Posterior vena cava (tissue), 2 donors: ENCODE data around the gene TESK2. TPM values are rescaled to one million over a fixed set of nuclear protein-coding genes. Genes with fewer than 3 reads are reported as not detected.

Experiments used
- DNase-seq: peaks from one replicate; pipeline ENCODE4 v3.0.0-alpha.2; 2020; ENCODE audit warnings: low spot score
- intact Hi-C, 2 donors: fragments of 100-400 bp; cut with DNase I; formaldehyde crosslinking; loops; one replicate each; pipeline versions ENCODE4 v1.14.1 to v1.14.2; 2022 to 2023
- total RNA-seq, 2 donors: library from RNA; stranded (reverse); fragmentation: NEBNext Ultra II Directional; extraction: Animal tissue kit (Norgen Biotek cat#: 25700); gene quantifications; one replicate each; pipeline ENCODE4 v1.2.1, GENCODE V29; 2021
- donor health status: DM: yes; HTN: yes; CAD: no.
- donor health status: DM: yes; HTN: yes; CAD: no.

TESK2 gene
- total RNA-seq, 2 donors from 2014 or later: 2.8 to 3.0 TPM

DNA sequence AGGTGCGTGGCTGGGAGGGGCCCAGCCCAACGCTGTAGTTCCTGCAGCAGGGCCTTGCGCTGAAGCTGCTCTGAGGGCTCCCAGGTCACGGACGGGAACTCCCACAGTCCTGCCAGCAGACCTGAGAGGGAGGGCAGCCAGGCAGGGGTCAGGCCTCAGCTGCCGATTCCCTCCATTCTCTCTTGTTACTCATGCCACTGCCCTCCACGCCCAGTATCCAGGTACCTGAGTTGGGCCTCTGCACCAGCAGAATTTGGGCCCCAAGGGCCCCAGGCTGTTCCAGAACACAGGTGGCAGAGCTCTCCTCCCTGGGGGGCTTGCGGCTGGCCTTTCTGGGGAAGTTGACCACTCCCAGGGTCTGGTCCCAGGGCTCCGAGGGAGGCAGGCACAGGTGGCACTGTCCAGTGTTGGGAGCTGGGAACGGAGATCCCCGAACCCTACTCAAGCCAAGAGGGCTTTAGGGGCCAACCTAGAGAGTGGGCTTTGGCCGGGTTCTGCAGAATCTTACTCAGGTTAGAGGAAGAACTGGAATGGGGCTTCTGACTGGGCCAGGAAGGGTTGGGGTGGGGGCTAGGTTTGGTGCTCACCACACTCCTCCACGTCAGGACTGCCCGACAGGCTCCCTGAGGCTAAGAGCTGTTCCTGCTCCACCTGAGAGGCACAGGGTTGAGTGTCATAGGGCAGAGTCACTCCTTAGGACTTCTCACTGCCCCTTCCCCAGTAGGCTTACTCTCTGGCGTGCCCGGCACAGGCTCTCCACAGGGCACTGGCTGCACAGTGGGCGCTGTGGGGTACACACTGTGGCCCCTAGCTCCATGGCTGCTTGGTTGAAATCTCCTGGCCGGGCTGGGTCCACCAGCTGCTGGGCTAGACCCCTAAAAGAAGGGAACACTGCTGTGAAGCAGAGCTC is 159.3 kb downstream of the TESK2 start:
- peak; percentile 53 for DNase-seq
- intact Hi-C loops: no loop called here

DNA sequence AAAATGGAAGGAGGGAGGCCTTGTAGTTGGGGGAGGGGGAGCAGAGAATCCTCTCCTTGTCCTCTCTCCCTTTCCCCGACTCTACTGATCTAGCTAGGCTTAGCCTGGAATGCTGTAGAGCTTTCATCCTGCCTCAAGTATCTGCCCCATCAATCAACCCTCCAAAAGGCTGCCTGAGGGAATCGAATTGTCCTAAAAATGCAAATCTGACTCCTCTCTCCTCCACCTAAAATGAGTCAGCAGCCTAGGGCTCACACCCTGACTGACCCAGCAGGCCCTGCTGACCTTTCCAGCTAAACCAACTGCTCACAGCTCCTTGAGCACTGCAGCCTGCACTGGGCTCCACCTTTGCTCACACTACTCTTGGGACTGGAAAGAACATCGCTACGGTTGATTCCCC is 161.5 kb downstream of the TESK2 start:
- no peak for DNase-seq
- intact Hi-C loops: no loop called here

DNA sequence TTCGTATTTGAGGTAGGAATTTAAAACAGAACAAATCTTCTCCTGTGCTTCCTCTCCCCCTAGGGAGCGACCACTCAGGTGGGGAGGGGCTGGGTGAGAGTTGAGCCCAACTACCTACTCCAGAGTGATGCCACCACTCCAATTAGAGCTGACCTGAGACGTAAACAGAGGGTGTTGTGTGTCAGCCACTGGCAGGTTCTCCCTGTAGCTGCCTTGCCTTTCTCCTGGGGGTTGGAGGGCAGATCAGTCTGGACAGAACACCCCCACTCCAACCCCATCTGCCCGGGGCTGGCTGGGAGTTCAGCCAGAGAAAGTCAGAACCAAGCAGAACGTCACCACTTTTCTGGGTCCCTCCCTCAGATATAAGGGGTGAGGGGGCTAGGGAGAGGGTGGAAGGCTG is 162.3 kb downstream of the TESK2 start:
- no peak for DNase-seq
- intact Hi-C loops: no loop called here

DNA sequence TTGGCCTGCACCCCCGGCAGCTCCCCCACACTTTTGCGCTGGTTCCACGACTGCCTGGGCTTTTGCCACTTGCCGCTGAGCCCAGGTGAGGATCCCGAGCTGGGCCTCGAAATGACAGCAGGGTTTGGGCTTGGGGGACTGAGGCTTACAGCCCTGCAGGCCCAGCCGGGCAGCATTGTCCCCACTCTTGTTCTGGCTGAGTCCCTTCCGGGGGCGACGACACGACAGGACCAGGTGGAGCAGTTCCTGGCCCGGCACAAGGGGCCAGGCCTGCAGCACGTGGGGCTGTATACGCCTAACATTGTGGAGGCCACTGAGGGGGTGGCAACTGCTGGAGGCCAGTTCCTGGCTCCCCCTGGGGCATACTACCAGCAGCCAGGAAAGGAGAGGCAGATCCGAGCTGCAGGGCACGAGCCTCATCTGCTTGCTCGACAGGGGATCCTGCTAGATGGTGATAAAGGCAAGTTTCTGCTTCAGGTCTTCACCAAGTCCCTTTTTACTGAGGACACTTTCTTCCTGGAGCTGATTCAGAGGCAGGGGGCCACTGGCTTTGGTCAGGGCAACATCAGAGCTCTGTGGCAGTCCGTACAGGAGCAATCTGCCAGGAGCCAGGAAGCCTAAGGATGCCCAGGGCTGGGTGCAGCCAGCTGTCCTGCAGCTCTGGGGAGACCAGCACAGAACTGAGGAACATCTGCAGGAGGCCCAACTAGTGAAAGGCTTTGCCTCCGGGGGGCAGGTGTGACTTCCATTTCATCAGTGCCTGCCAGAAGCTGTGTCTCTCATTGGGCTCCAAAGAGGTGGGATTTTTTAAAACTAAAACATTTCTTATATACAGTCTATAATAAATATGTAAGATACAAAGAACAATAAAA is 163.1 kb downstream of the TESK2 start:
- intact Hi-C loops: no loop called here
- no peak for DNase-seq

DNA sequence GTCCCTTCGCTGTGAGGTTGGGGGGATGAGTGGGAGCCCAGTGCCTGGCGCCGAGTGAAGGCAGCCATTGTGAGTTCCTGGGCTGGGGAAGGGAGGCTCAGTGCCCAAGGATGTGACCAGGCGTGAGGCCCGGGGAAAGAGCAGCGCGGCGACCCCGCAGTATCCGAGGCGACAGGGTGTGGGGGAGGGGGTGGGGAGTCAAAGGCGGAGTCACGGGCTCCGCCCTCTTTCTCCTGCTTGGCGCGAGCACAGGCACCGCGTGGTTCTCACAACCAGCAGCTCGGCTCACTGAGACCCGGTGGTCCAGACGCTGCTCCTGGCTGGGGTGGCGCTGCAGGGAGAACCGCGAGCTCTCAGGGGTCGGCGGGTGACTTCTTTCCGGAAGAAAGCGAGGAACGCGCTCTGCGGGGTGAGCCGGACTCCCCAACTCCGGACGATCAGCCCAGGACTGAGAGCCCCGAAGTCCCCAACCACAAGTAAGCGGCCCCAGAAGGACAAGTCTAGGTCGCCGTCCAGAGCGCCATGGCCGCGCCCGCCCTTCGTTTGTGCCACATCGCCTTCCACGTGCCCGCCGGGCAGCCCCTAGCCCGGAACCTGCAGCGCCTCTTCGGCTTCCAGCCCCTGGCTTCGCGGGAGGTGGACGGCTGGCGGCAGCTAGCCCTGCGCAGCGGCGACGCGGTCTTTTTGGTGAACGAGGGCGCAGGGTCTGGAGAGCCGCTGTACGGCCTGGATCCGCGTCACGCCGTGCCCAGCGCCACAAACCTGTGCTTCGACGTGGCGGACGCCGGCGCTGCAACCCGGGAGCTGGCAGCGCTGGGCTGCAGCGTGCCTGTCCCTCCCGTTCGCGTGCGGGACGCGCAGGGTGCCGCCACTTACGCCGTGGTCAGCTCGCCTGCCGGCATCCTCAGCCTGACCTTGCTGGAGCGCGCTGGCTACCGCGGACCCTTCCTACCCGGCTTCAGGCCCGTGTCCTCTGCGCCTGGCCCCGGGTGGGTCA is 164.0 kb downstream of the TESK2 start, which contains the start of gene HPDL:
TSS of gene HPDL (plus strand) at position 269 of the 997 bp plus-strand sequence. CDS start at position 523, 254 bp downstream.
- peak; percentile 87 for DNase-seq
- intact Hi-C loops: no loop called here

DNA sequence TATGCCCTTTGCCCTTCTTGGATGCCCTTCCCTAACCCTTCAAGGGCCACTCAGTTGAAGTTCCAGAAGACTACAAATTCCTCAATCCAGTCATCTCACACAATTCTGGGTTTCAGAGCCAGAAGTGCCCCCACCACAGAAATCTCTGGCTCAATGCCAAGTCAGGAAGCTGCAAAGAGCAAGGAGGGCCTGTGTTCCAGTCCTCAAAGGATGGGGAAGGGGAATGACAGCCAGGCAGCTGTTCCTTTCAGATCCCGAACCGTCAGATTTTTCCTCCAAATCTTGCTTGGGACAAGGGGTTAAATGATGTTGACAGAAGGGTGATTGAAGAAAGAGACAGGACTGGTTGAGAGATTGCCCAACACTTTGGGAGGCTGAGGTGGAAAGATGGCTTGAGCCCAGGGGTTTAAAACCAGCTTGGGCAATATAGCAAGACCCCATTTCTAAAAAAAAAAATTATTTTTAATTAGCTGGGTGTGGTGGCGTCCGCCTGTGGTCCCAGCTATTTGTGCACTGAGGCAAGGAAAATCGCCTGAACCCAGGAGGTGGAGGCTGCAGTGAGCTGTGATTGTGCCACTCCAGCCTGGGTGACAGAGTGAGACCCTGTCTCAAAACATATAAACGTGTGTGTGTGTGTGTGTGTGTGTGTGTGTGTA is 165.0 kb downstream of the TESK2 start:
- intact Hi-C loops: no loop called here
- DNase-seq: no peak

DNA sequence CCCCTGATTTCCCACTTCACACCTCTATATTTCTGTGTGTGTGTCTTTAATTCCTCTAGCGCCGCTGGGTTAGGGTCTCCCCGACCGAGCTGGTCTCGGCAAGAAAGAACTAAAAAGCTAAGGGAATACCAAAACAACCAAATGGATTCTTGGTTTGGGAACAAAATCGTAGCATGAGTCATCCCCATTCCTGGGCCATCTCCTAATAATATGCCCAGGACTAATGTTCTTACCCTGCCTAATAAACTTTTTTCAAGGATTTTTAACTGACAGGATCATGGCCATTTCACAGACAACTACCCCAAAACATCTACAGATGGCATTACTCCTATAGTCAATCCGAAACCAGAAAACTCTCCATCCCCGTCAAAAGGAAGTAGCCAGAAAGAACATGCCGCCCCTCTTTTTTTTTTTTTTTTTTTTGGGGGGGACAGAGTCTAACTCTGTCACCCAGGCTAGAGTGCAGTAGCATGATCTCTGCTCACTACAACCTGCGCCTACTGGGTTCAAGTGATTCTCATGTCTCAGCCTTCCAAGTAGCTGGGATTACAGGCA is 168.4 kb downstream of the TESK2 start:
- intact Hi-C loops: no loop called here
- DNase-seq: no peak

DNA sequence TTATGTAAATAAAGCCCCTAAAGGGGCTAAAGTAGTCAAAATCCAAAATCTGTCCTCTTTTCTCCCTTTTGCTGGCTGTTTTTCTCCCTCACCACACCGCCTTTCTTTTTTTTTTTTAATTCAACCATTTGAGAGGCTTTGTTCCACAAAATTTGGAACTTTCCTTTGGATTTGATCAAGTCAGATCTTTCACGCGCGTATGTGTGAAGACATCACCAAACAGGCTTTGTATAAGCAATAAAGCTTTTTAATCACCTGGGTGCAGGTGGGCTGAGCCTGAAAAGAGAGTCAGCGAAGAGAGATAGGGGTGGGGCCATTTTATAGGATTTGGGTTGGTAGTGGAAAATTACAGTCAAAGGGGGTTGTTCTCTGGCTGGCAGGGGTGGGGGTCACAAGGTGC is 169.5 kb downstream of the TESK2 start:
- intact Hi-C loops: no loop called here
- DNase-seq: no peak

DNA sequence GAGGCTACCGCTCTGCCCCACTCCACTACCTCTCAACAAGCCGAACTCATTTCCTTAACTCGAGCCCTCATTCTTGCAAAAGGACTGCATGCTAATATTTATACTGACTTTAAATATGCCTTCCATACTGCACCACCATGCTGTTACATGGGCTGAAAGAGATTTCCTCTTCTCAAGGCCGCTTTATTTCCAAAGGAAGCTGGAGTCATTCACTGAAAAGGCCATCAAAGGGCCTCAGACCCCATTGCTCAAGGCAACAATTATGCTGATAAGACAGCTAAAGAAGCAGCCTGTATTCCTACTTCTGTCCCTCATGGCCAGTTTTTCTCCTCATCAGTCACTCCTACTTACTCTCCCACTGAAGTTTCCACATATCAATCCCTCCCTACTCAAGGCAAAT is 171.2 kb downstream of the TESK2 start:
- no peak for DNase-seq
- intact Hi-C loops: no loop called here

DNA sequence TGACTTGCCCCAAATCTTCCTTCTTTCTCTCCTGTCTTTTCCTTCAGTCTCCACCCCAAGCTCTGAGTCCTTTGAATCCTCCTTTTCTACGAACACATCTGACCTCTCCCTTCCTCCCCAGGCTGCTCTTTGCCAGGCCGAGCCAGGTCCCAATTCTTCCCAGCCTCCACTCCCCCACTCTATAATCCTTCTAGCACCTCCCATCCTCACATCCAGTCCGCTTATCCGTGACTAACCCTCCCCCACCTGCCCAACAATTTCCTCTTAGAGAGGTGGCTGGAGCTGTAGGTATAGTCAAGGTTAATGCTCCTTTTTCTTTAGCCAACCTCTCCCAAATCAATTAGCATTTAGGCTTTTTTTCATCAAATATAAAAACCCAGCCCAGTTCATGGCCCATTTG is 173.8 kb downstream of the TESK2 start:
- intact Hi-C loops: no loop called here
- no peak for DNase-seq

DNA sequence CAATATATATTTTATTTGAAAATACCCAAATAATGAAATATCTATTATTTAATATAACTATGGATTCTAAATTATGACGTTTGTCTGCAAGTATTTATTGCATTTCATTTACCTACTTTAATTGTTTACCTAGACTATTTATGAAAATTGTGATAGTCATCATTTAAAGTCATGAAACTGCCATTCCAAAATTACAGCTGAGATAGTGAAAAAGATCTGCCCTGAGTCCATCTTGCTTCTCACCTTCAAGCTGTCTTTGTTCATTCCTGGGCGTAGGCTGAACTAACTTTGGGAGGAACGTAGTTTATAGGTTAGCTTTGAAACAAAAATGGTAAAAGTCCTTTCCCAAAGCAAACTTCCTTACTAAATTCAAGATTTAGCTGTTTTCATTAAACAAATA is 176.7 kb downstream of the TESK2 start:
- intact Hi-C loops: no loop called here
- DNase-seq: no peak

DNA sequence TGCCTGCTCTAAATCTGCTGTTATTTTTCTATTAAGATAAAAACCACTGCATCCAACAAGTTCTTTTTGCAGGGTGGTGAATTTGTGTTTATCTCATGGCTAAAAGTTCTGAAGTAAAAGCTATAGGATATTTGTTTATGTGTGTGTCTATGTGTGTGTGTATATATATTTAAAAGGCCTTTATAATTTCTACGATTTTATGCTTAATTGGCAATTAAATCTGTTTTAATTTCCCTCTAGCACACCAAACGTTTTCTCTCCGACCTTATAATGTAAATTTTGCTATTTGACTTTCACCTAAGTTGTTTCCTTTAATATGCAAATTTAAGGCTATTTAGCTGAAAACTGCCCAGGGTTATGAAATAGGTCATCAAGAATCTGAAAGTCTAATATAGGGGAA is 184.1 kb downstream of the TESK2 start:
- no peak for DNase-seq
- intact Hi-C loops: no loop called here

DNA sequence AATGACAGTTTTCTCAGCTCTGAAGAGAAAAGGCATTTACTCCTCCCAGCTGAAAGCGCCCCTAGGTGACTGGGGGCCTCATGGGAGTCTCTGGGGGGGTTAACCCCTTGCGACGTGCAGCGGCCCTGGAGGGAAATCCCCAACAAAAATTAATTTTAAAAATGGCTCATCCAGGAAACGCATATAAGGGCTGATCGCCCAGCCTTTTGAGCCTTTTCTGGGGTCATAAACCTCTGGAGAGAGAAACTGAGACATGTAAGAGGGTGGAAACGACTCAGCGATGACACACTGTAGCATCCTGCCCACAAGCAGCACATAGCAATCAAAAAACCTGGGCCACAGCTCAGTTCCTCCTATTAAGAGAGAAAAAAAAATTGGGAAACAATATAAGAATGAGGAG is 184.6 kb downstream of the TESK2 start:
- intact Hi-C loops: no loop called here
- DNase-seq: no peak

DNA sequence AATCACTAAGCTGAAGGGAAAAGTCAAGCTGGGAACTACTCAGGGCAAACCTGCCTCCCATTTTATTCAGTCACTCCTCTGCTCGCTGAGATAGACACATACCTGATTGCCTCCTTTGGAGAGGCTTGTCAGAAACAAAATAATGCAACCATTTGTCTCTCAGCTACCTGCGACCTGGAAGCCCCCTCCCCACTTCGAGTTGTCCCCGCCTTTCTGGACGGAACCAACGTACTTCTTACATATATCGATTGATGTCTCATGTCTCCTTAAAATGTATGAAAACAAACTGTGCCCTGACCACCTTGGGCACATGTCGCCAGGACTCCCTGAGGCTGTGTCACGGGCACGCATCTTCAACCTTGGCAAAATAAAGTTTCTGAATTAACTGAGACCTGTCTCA is 185.7 kb downstream of the TESK2 start:
- no peak for DNase-seq
- intact Hi-C loops: no loop called here

DNA sequence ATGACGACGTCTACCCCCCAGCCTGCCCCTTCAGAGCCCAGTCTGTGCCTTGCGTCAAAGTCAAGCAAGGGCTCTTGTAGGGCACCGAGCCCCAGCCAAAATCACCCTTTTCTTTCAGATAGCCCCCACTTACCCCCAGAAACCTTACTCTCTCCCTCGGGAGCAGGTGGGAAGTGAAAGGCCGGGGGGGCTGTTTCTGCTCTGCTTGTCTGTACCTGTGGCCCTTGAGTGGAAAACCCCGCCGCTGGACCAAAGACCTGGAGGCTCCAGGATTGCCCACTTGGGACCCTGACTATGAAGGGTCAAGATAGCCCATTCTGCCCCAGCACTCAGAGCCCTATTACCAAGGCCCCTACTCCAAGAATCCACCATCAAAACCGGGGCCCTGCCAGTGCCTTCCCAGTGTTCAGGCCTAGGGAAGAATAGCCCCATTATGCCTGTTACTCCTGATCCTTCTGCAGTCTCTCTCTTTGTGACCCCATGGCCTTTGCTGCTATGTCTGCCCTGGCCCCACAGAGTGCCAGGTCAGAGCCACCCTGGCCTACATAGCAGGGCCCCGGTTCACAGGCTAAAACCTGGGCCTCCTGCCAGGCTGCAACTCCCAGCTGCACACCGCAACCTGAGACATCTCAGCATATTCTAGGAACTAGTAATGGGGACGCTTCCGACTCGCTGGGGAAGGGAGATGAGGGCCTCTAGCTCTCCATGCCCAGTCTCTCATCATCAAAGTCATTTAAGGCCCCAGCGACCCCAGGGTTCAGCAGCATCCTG is 186.5 kb downstream of the TESK2 start:
- peak; percentile 80 for DNase-seq
- intact Hi-C loops: loop anchor here in 1 of 2 donors (5.0 kb wide), 1 partner anchor 292 kb away; the partner anchor contains the start of genes HECTD3 and UROD

DNA sequence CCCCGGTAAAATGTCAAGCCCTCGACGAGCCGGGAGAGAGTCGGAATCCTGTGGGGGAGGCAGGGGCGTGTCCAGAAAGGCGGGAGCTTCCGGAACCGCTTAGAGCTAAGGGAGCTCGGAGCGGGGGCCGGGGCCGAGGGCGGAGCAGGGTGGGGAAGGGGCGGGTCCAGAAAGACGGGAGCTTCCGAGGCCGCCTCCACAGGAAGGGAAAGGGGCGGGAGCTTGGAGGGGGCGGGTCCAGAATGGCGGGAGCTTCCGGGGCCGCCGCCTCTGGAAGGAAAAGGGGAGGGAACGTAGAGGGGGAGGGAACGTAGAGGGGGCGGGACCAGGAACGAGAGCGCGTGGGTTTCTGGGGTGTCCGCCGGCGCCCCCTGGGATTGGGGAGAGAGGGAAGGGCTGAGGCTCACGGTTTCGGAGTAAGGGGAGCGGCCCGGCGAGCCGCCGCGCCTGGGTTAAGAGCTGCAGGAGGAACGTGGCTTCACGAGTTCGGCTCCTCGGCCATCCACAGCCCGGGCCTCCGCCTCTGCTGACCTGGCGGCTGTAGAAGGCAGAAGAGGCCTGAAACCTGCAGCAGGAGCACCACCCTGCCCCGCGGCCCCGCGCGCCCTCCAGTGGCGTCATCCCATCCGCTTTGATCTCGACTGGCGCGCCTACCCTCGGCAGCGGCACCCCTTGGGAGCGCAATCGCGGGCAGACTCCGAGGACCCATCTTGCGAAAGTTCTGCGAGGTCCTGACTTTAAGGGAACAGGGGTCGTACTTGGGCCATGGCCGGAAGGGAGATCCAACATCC is 187.2 kb downstream of the TESK2 start:
- intact Hi-C loops: loop anchor here in 1 of 2 donors (5.0 kb wide), 1 partner anchor 291 kb away; the partner anchor contains the start of genes HECTD3 and UROD
- peak; percentile 100 for DNase-seq
